Endothelial cell of umbilical vein (primary cell): Measurements from ENCODE around the gene FGF12. TPM values are rescaled to one million over a fixed set of nuclear protein-coding genes. Genes with fewer than 3 reads are reported as not detected.

Source experiments
- BruUV-seq: library from RNA; stranded (reverse); fragments of 400-500 nt; replicated peaks from 2 replicates; lab custom pipeline; 2021; lab: Mats Ljungman, UMichigan
- CTCF ChIA-PET: fragments of 300-600, 350-600 bp; sonication (Branson Sonifier 250); formaldehyde crosslinking; loops from one replicate; lab custom pipeline; 2021; ENCODE audit warnings: antibody characterized with exemption, inconsistent platforms; lab: Charles Lee
- POLR2A ChIA-PET: fragments of 300-600, 350-600 bp; sonication (Branson Sonifier 250); formaldehyde crosslinking; loops from one replicate; lab custom pipeline; 2021; ENCODE audit warnings: antibody characterized with exemption, inconsistent platforms; lab: Charles Lee
- DNase-seq: peaks from one replicate; pipeline ENCODE4 v3.0.0-alpha.2; 2011; ENCODE audit warnings: low read depth, low spot score
- FAIRE-seq: peaks from 2 replicates; lab custom pipeline; 2011; peaks lifted over from hg19 to GRCh38; lab: Jason Lieb, UNC
- H2AFZ ChIP-seq: 2 replicates; pipeline ENCODE4 v1.6.0; 2012; ENCODE audit warnings: low read depth, low read length, control low read depth, inconsistent platforms
- H3K27ac ChIP-seq: 2 replicates; pipeline ENCODE4 v1.5.1; 2011; ENCODE audit warnings: low read depth, mild to moderate bottlenecking, control low read depth, low read length, moderate library complexity; ENCODE audit not compliant: insufficient read depth
- H3K27me3 ChIP-seq, 2 experiments: 2 replicates each; pipeline versions ENCODE4 v1.6.0 to v1.6.1; 2011; ENCODE audit warnings: low read length in 2 of 2, mixed read lengths in 1 of 2; ENCODE audit not compliant: control insufficient read depth in 2 of 2, insufficient read depth in 2 of 2
- H3K36me3 ChIP-seq, 2 experiments: 2 replicates in 1 of 2; 3 replicates in 1 of 2; pipeline ENCODE4 v1.5.1; 2011; ENCODE audit warnings: low read length in 2 of 2, mild to moderate bottlenecking in 1 of 2, moderate library complexity in 1 of 2; ENCODE audit not compliant: control insufficient read depth in 2 of 2, insufficient read depth in 2 of 2; ENCODE audit errors: extremely low read depth in 1 of 2
- H3K4me1 ChIP-seq: 3 replicates; pipeline ENCODE4 v1.5.1; 2011; ENCODE audit warnings: mild to moderate bottlenecking, low read length; ENCODE audit not compliant: control insufficient read depth, insufficient read depth; ENCODE audit errors: extremely low read depth
- H3K4me2 ChIP-seq: 2 replicates; pipeline ENCODE4 v1.6.1; 2011; ENCODE audit warnings: low read length, control low read depth, mixed read lengths; ENCODE audit not compliant: insufficient read depth
- H3K4me3 ChIP-seq, 3 experiments: fragments of 200-600 bp in 1 of 3; sonication (generic), shearing (Covaris generic) in 1 of 3; replicated peaks in 1 of 3; 2 replicates each; pipeline ENCODE4 v1.5.1; 2011 to 2016; ENCODE audit warnings: control low read depth in 3 of 3, low read length in 3 of 3, mild to moderate bottlenecking in 2 of 3, inconsistent platforms in 1 of 3, low read depth in 1 of 3, moderate library complexity in 1 of 3; ENCODE audit not compliant: insufficient read depth in 1 of 3
- H3K79me2 ChIP-seq: 2 replicates; pipeline ENCODE4 v1.6.0; 2012; ENCODE audit warnings: low read length, inconsistent platforms; ENCODE audit not compliant: control insufficient read depth, insufficient read depth
- H3K9ac ChIP-seq: replicated peaks from 2 replicates; pipeline ENCODE3; 2011; ENCODE audit warnings: low read length, control low read depth; ENCODE audit not compliant: insufficient read depth; ENCODE audit errors: extremely low read depth
- H3K9me1 ChIP-seq: replicated peaks from 3 replicates; pipeline ENCODE4 v1.6.0; 2011; ENCODE audit warnings: mild to moderate bottlenecking, low read length; ENCODE audit not compliant: control insufficient read depth, insufficient read depth; ENCODE audit errors: extremely low read depth
- H3K9me3 ChIP-seq: replicated peaks from 2 replicates; pipeline ENCODE4 v1.5.1; 2012; ENCODE audit warnings: low read length, inconsistent platforms; ENCODE audit not compliant: control insufficient read depth, insufficient read depth
- H4K20me1 ChIP-seq: replicated peaks from 2 replicates; pipeline ENCODE3; 2011; ENCODE audit warnings: mild to moderate bottlenecking, low read length; ENCODE audit not compliant: control insufficient read depth, insufficient read depth; ENCODE audit errors: extremely low read depth
- CTCF ChIP-seq, 2 donors: IDR thresholded peaks; 1 replicate in 1 of 2; 2 replicates in 1 of 2; pipeline ENCODE4 v1.5.1; 2011; ENCODE audit warnings: low read length in 2 of 2, mild to moderate bottlenecking in 2 of 2, moderate library complexity in 2 of 2, control low read depth in 1 of 2, inconsistent platforms in 1 of 2, low read depth in 1 of 2; ENCODE audit not compliant: insufficient read depth in 1 of 2; ENCODE audit errors: extremely low read depth in 1 of 2
- EZH2 ChIP-seq: IDR thresholded peaks from 2 replicates; pipeline ENCODE4 v1.6.1; 2012; ENCODE audit warnings: borderline replicate concordance, low read depth, mild to moderate bottlenecking, moderate library complexity, low read length, inconsistent platforms; ENCODE audit not compliant: severe bottlenecking
- FOS ChIP-seq: IDR thresholded peaks from 2 replicates; pipeline ENCODE4 v1.6.1; 2011; ENCODE audit warnings: mild to moderate bottlenecking, low read length, moderate library complexity, borderline replicate concordance; ENCODE audit not compliant: insufficient read depth
- GATA2 ChIP-seq: IDR thresholded peaks from 2 replicates; pipeline ENCODE4 v1.7.0; 2011; ENCODE audit warnings: low read depth, mild to moderate bottlenecking, moderate library complexity, mixed read lengths, low read length; ENCODE audit not compliant: insufficient read length, insufficient read depth
- JUN ChIP-seq: IDR thresholded peaks from 2 replicates; pipeline ENCODE4 v1.6.1; 2011; ENCODE audit warnings: borderline replicate concordance, low read depth; ENCODE audit not compliant: insufficient read length, insufficient read depth
- MAX ChIP-seq: IDR thresholded peaks from 2 replicates; pipeline ENCODE4 v1.6.1; 2011; ENCODE audit not compliant: insufficient read depth, insufficient read length
- MYC ChIP-seq: IDR thresholded peaks from one replicate; pipeline ENCODE4 v1.6.1; 2011; ENCODE audit warnings: mild to moderate bottlenecking, low read depth, low read length
- POLR2A ChIP-seq: IDR thresholded peaks from 2 replicates; pipeline ENCODE4 v1.6.1; 2012; ENCODE audit warnings: low read depth, mild to moderate bottlenecking, control low read depth, low read length
- POLR2AphosphoS5 ChIP-seq: IDR thresholded peaks from 2 replicates; pipeline ENCODE4 v1.6.1; 2012; ENCODE audit warnings: low read depth, mild to moderate bottlenecking, control low read depth, low read length, moderate library complexity; ENCODE audit not compliant: insufficient read depth
- dilution Hi-C: fragments of 300-500 bp; cut with MboI; formaldehyde crosslinking; loops from one replicate; pipeline ENCODE4 v1.15.0; 2019; ENCODE audit warnings: low sequenced_read_pairs; ENCODE audit not compliant: extremely low pct_ligation_motif_present
- intact Hi-C: fragments of 100-400 bp; cut with micrococcal nuclease; formaldehyde crosslinking; loops from one replicate; pipeline ENCODE4 v1.10.0; 2022
- polyA plus RNA-seq, 4 experiments: library from polyadenylated mRNA; depleted of rRNA in 3 of 4; stranded (reverse) in 3 of 4; unstranded in 1 of 4; fragments of >200 nt; gene quantifications; 2 replicates each; pipeline versions ENCODE4 v1.2.1 to v1.2.3, GENCODE V29; 2011 to 2012; ENCODE audit warnings: missing spikeins in 1 of 4
- total RNA-seq: library from RNA; stranded (reverse); gene quantifications from 2 replicates; pipeline ENCODE4 v1.2.3, GENCODE V29; 2021

Gene FGF12
- total and polyA plus RNA-seq, 2 donors (not counting 3 experiments of a cell fraction or from before 2014, with no cell fraction given), result 0.72 to 2.5 TPM

DNA sequence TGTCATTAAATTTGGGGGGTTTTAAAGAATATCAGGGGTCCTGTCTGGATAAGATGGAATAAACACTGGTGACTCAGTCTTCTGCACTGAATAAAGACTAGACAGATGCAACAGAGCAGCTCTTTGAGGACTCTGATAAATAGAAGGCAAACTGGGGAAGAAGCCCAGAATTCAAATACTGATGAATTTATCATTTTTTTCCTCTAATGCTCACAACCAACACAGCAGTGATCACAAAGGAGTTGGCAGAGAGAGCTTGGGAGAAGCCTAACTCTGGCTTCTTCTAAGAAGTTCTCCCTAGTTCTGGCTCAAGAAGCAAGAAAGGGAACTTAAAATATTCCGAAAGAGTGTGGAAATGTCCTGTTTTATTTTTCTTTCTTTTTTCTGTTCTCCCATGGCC lies 597.8 kb downstream of the FGF12 start:
- Histone ChIP-seq H3K9me3 (no peaks in the 10 kb centered on the region), H3K4me3 (no peak overlapping the region), H3K36me3 (no peaks in the 10 kb centered on the region), H3K79me2 (no peaks in the 10 kb centered on the region), H2AFZ (no peak overlapping the region), H3K4me1 (no peaks in the 10 kb centered on the region), H3K27ac (no peak overlapping the region), H4K20me1 (no peaks in the 10 kb centered on the region), H3K9me1 (no peaks in the 10 kb centered on the region), H3K27me3 (no peaks in the 10 kb centered on the region), H3K4me2 (no peak overlapping the region), H3K9ac (no peak overlapping the region)
- POLR2A ChIA-PET, result no interaction called here
- FAIRE-seq (no peak), DNase-seq (no peak)
- intact Hi-C loops (no loop called here), dilution Hi-C loops (no loop called here)
- BruUV-seq, result no TSS peak
- no peak for TF ChIP-seq FOS
- no peak for TF ChIP-seq GATA2
- TF ChIP-seq POLR2AphosphoS5, result no peak
- TF ChIP-seq EZH2, result no peak
- no peak for TF ChIP-seq CTCF (IDR thresholded peaks at IDR 0.05; ENCODE audit: extremely low read depth in 1 of 2, insufficient read depth in 1 of 2, low read depth in 1 of 2, low read length in 2 of 2)
- no peak for TF ChIP-seq MYC
- TF ChIP-seq POLR2A, result no peak
- no peak for TF ChIP-seq JUN
- no peak for TF ChIP-seq MAX
- CTCF ChIA-PET, result interaction anchor here (1.3 to 4.2 kb wide), 5 partner anchors 14 to 314 kb away, joined by 3 to 35 read pairs (median 7); no protein-coding TSS in a partner anchor
